ENCODE results near the gene SOAT1. TPM values are rescaled to one million over a fixed set of nuclear protein-coding genes. Genes with fewer than 3 reads are reported as not detected.

SOAT1 gene
- total and polyA plus RNA-seq, 3 donors from 2014 or later = 22.5 to 25.5 (median 24.1) TPM

GRCh38 chr1:179296356-179297104 is 2.9 kb downstream of the SOAT1 start:
- peaks cover 17% of the 10 kb centered on the region for H3K4me1 ChIP-seq
- no peaks in the 10 kb centered on the region for H3K36me3 ChIP-seq (ENCODE audit: low read depth, missing control alignments)
- no peak for DNase-seq
- no peaks in the 10 kb centered on the region for H3K9me3 ChIP-seq
- TF ChIP-seq POLR2A (IDR thresholded peaks at IDR 0.05) (no peak), CTCF (IDR thresholded peaks at IDR 0.05) (no peak)
- intact Hi-C loops (cut with DNase I; ENCODE audit: low total_unique reads) = no loop called here
- H3K27ac ChIP-seq = no peak overlapping the region
- 81 to 86% methylated on average over 4 of the region's 4 CpGs for WGBS, 2 donors
- no peak overlapping the region for H3K4me3 ChIP-seq
- H3K27me3 ChIP-seq = no peaks in the 10 kb centered on the region

- H3K36me3 ChIP-seq (ENCODE audit: low read depth, missing control alignments) = no peaks in the 10 kb centered on the region
- no peak for DNase-seq
- no peak overlapping the region for H3K4me3 ChIP-seq
- TF ChIP-seq CTCF (IDR thresholded peaks at IDR 0.05) = no peak
- no peak for TF ChIP-seq POLR2A (IDR thresholded peaks at IDR 0.05)
- no peaks in the 10 kb centered on the region for H3K9me3 ChIP-seq
- intact Hi-C loops (cut with DNase I; ENCODE audit: low total_unique reads) = no loop called here
- peaks cover 17% of the 10 kb centered on the region for H3K4me1 ChIP-seq
- no peak overlapping the region for H3K27ac ChIP-seq
- WGBS, 2 donors = 84 to 91% methylated on average over 3 of the region's 3 CpGs
- no peaks in the 10 kb centered on the region for H3K27me3 ChIP-seq
These were observed 3.4 kb downstream of the SOAT1 start for GRCh38 chr1:179297105-179297378.

- 82 to 92% methylated on average over 3 of the region's 3 CpGs for WGBS, 2 donors
- Histone ChIP-seq H3K4me1 (peaks cover 11% of the 10 kb centered on the region), H3K4me3 (no peak overlapping the region), H3K27me3 (no peaks in the 10 kb centered on the region), H3K27ac (no peak overlapping the region), H3K36me3 (ENCODE audit: low read depth, missing control alignments) (no peaks in the 10 kb centered on the region), H3K9me3 (no peaks in the 10 kb centered on the region)
- DNase-seq = no peak
- TF ChIP-seq POLR2A (IDR thresholded peaks at IDR 0.05) (no peak), CTCF (IDR thresholded peaks at IDR 0.05) (no peak)
- intact Hi-C loops (cut with DNase I; ENCODE audit: low total_unique reads) = no loop called here
These were observed 5.4 kb downstream of the SOAT1 start for GRCh38 chr1:179298952-179299351.

GRCh38 chr1:179300112-179300511 is 6.5 kb downstream of the SOAT1 start:
- no peak for TF ChIP-seq POLR2A (IDR thresholded peaks at IDR 0.05)
- TF ChIP-seq CTCF (IDR thresholded peaks at IDR 0.05) = no peak
- Histone ChIP-seq H3K4me3 (no peak overlapping the region), H3K27ac (no peak overlapping the region), H3K36me3 (ENCODE audit: low read depth, missing control alignments) (no peaks in the 10 kb centered on the region), H3K4me1 (peaks cover 4% of the 10 kb centered on the region), H3K27me3 (no peaks in the 10 kb centered on the region), H3K9me3 (no peaks in the 10 kb centered on the region)
- no peak for DNase-seq
- intact Hi-C loops (cut with DNase I; ENCODE audit: low total_unique reads) = no loop called here
- 78 to 83% methylated on average over 1 of the region's 1 CpG for WGBS, 2 donors

- no peak overlapping the region for H3K27ac ChIP-seq
- H3K4me3 ChIP-seq = no peak overlapping the region
These were observed 8.5 kb downstream of the SOAT1 start for GRCh38 chr1:179302070-179302469.

More at GRCh38 chr1:179302070-179302469, 8.5 kb downstream of the SOAT1 start:
- no peaks in the 10 kb centered on the region for H3K9me3 ChIP-seq
- intact Hi-C loops (cut with DNase I; ENCODE audit: low total_unique reads) = no loop called here
- no peak for DNase-seq
- no peaks in the 10 kb centered on the region for H3K36me3 ChIP-seq (ENCODE audit: low read depth, missing control alignments)
- 62 to 84% methylated on average over 3 of the region's 3 CpGs for WGBS, 2 donors
- TF ChIP-seq CTCF (IDR thresholded peaks at IDR 0.05) = no peak
- no peak for TF ChIP-seq POLR2A (IDR thresholded peaks at IDR 0.05)
- no peaks in the 10 kb centered on the region for H3K27me3 ChIP-seq
- H3K4me1 ChIP-seq = no peaks in the 10 kb centered on the region
